ENCODE measurements around the gene QRICH1.

QRICH1 gene

DNA sequence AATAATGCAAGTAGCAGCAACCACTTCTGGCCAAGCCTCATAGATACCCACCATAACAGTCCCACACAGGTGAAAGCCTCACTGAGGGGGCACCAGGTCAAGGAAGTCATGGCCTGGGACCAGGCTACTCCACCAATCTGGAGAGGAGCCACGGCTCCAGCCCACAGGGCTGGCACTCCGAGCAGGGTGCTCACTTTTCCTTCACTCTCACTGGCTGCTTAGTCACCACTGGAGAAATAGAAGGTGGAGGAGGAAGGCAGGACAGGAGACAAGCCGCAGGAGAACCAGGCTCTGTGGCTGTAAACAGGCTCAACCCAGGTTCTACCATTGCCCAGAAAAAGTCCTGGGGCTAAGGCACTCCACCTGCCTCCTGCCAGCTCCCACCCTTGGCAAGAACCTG lies 25.6 kb upstream of the QRICH1 start:
- DNase-seq (ENCODE audit: low read depth): peak; percentile 45

DNA sequence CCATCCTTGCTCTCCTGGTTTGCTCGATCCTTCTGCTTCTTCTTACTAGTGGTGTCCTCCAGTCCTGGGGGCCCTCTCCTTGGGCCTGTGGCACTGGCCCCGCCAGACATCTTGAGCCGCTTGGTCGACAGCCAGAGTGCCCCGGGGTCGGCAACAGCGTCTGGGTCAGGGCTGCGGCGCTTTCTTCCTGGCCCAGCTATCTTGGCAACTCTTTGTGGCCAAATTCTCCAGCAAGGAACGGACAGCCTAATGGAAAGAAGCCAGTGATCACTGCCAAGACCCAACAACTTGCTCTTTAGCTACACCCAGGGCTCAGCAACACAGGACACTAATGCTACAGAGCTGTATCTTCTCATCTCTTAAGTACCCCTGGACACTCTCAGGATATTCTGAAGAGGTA lies 25.2 kb upstream of the QRICH1 start:
- DNase-seq (ENCODE audit: low read depth): no peak

DNA sequence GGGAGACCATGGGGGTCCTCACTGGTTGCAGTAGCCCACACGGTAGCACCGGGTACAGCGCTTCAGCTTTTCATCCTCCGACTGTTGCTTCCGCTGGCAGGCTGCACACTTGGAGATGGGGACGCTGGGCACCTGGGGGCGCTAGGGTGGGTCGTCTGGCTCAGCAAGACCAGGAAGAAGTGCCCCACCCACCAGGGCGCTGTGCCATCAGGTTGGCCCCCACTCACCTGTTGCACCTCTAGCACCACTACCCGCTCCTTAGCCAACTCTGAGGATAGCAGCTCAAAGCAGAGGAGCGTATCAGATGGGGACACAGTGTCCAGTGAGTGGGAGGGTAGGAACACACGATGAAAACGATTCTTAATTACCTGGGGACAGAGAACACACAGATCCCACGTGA lies 18.4 kb upstream of the QRICH1 start:
- DNase-seq (ENCODE audit: low read depth): no peak

DNA sequence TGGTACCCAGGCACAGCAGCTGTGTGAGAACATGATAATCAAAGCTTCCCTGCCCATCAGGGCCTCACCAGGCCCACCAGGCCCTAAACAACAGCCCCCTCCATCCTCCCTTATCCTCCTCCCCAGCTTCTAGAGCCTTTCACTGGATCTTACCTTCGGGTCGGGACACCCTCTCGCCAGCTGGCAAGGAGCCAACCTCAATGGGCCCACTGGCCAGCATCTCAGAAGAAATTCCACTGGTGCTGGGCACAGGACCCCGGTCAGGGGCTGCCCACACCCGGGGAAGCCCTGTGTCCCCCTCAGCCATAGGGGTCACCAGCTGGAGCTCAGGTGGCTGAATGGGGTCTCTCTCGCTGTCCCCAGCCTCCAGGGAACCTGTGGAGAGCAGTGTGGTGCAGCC lies 17.5 kb upstream of the QRICH1 start:
- DNase-seq (ENCODE audit: low read depth): no peak

DNA sequence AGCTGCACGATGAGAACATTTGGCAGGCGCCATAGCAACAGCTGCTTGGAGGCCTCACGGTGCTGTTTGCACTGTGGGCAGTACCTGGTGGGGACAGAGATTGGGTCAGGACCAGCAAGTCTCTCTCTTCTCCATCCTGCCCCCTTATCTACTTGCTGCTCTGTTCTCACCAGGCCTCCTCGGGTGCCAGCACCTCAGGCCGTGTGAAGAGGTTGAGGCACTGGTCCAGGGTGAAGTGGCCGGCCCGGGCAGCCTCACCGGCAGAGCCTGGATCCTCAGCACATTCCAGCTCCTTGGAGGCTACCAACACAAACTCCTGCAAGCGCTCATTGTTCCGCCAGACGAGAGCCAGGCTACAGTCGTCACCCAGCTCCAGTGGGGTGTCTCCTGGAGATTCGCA lies 16.9 kb upstream of the QRICH1 start:
- DNase-seq (ENCODE audit: low read depth): no peak

DNA sequence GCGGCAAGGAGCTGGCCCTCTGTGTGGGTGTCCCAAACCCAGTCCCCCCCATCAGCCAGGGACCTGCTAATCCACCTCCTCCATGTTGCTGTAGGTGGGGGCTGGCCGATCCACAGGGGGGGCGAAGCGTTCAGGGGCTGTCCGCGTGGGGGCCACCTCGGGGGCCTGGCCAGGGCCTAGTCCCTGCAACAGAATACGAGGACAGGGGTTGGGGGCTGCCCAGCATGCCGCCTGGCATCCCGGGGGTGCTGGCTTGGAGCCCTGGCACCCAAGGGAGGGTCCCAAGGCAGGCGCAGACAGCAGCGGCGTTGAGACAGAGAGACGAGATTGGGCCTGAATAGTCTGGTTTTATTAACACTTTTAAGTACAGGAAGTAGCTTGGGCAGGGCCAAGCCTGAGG lies 14.5 kb upstream of the QRICH1 start:
- no peak for DNase-seq (ENCODE audit: low read depth)

DNA sequence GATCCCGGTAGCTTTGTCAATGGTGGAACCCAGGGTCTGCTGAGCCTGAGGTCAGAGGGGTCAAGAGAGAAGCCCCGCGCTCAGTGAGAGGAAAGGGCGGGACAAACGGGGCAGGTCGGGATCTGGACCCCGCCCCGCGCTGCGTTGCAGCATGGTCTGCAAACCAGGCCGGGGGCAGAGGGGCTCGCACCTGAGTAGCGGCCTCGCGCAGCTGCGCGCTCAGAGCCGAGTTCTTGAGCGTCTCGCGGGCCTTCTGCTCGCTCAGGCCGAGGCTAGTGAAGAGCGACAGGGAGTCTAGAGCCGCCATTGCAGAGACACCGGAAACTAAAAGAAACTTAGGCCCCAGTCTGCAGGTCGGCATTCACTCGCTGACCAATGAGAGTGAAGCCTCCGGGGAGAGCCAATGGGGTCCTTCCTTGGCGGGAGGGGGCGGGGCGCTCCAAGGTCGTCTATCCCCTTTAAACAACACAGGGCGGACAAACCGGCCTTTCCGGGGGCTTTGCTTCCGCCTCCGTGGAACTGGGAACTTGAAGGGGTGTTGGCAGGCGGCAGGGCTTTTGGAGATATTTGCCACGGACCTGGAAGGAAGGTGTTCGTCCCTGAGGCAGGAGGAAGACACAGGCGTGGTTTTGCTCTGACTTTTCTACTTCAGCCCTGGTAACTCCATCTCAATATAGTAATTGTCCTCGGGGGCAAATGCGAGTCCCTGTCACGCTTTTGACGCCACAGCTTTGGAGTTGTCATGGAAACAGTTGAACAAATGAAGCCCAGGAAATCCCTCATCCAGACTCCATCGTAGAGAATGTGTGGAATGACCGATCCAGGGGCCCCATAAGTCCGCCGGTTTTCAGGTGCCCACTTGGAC lies 10.8 kb upstream of the QRICH1 start, which contains the start of gene QARS1:
Gene QARS1, minus strand, starts transcription at position 331 of the 865 bp plus-strand sequence. Its CDS starts 24 bp downstream, at position 307.
- peak; percentile 93 for DNase-seq (ENCODE audit: low read depth)

DNA sequence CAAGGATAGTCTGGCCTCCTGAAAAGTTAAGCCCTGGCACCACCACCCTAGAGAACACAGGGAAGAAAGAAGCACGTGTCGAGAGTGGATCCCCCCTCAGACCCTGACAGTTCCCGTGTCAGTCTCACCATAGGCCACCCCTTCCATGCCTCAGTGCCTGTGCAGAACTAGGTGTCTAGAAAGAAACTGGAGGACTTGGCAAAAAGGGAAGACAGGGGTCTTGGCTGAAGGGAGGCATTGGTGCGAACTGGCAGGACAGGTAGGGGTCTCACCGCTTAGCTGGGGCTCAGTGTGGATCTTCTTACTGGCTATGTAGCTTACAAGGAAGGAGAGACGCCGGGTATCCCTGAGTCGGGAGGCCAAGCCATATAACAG lies 10.2 kb upstream of the QRICH1 start:
- DNase-seq (ENCODE audit: low read depth): no peak

DNA sequence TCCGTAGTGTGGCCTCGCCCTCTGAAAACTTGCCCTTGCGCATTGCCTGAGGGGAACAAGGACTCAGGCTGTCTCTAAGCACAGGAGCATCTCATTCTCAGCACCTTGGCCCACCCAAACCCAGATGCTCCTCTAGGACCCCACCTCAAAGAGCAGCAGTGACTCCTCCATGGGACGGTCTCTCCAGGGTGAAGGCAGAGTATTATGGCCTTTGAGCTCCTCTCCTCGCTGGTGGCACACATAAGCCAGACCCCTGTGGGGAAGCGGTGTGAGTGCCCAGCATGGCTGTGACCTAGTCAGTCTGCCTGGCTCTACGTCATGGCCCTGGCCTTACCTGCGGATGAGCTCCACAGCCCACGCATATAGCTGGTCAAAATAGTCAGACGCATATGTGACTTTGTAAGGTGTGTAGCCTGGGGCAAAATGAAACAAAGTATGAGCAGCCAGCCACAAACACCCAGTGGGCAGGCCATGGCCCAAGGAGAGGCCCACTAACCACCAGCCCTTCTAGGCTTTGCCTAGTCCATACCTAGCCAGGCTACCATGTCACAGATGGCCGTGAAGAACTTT lies 6.3 kb upstream of the QRICH1 start:
- DNase-seq (ENCODE audit: low read depth): no peak

DNA sequence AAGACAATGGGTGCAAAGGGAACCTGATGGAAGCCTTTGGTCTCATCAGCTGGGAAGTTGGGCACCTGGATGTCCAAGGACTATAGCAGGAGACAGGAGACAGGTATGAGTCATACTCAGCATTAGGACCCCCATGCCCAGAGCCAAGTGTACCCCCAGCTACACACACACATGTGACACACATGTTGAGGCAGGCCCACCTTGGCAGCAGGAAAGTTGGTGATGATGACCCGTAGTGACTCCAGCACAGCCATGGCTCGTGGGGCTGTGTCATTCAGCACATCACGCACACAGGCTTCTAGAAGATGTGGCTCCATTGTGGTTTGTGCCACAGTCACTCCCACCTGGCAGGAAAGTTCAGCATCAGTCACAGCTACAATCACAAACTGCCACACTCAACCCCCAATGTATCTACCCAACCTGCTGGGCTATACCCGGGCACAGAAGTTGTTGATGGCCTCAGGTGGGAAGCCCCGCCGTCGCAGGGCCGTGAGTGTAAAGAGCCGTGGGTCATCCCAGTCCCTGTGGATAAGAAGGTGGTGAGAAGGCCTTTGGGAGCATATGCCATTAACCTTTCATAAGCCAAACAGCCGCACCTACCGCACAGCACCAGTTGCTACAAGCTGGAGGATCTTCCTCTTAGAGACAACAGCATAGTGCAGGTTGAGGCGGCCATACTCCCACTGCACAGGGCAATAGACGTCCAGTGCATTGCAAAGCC lies 5.2 kb upstream of the QRICH1 start:
- DNase-seq (ENCODE audit: low read depth): no peak

DNA sequence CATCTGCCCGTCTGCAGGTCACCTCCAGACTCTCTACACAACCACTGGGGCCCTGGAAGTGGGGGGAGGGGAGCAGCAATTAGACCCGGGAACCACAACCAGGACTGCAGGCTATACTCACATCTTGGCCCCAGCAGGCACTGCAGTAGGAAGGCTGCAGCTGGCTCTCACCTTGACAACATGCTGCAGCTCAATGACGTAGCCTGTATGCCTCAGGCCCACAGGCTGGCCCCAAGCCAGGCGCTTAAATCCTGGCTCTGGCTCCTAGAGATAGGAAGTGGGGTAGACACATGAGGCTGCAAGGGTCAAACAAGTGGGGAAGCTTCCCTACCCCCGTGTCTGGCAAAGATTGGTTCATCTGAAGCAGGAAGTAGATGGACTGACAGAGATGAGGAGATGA lies 4.6 kb upstream of the QRICH1 start:
- no peak for DNase-seq (ENCODE audit: low read depth)

DNA sequence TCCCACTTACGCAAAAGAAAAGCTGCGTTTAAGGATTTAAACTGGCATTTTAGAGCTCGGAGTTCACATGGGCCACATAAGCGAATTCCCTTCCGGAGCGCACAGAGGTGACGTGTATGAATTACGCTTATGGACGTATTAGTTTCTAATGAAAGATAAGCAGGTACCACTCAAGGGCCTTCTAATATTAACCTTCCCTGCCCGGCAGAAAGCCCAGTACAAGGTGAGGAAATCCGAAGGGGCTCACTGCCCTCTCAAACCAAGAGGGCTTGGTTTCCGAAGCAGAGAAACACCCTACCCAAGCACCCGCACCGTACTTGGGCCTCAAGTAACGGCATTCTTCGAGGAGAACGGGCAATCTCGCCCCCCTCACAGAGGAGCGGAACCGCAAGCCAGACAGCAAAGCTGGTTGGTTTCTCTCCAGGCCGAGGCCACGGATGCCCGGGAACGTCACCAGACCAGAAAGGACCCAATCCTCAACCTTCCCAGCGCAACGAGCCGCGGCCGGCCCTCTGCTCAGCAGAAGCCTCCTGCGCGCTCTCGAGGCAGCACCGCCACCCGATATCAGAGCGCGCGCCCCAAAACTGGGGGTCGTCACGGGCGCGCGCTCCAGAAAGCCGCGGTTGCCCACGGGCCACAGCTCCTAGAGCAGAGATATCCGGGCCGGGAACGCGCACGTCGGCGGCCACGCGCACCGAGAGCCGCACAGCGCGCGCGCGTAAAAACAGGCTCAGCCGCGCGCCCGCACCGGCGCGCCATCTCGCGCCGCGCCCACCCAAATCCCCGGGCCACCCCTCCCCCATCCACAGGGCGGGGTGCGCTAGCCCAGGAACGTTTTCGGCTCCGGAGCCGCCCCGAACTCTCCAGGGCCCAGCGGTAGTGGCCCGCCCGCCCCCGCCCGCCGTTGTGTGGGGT lies 676 bp downstream of the QRICH1 start:
- DNase-seq (ENCODE audit: low read depth): peak; percentile 81

DNA sequence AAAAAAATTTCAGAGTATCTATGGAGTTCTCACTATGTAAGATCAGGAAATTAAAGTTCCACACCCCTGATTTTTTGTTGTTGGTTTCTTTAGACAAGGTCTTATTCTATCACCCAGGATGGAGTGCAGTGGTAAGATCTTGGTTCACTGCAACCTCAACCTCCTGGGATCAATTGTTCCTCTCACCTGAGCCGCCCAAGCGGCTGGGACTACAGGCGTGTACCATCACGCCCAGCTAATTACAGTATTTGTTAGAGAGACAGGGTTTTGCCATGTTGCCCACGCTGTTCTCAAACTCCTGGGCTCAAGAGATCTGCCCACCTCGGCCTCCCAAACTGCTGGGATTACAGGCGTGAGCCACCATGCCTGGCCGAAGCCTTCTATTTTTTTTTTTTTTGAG lies 12.4 kb downstream of the QRICH1 start:
- no peak for DNase-seq (ENCODE audit: low read depth)

DNA sequence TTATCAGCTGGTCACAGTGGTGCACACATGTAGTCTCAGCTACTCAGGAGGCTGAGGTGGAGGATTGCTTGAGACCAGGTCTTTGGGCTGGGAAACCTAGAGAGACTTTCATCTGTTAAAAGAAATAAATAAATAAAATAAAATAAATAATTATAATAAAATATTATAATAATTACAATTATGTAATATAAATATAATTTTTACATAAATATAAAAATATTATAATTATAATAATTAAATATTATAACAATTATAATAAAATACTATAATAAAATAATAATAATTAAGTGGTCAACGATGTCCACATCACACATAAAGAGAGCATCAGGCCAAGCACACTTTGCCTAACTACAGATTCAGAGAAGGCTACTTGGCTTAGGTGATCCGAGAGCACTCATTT lies 14.6 kb downstream of the QRICH1 start:
- no peak for DNase-seq (ENCODE audit: low read depth)

DNA sequence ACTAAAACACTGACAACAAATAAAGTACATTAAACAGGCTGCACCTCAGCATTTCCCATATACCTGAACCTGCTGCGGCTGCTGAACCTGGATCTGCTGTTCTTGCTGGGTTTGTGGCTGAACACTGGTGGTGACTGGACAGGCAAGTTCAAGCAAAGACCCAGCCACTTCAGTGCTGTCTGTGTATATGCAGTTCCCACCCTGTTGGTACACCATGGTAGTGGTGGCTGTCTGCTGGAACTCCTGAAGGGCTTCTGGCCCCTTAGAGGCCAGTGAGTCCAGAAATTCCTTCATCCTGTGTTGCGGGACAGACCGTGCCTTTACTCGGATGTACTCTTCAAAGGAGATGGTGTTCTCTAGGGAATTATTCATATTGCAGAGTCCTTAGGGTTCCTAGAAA lies 17.2 kb downstream of the QRICH1 start:
- no peak for DNase-seq (ENCODE audit: low read depth)

DNA sequence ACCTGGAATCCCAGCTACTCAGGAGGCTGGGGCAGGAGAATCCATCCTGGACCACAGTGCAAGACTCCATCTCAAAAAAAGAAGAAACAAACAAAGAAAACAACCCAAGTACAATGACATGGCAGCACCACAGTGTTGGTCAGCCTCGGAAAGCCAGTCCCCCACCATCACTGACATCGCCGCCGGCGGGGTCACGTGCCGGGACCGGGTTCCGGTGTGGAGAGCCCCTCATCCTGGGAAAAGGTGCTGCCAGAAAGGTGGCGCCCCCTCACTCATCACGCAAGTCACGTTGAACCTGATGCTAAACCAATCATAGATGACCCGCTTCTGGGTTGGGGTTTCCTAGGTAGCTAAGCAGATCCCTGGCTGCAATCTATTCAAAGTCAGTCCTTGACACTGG lies 17.8 kb downstream of the QRICH1 start:
- no peak for DNase-seq (ENCODE audit: low read depth)

DNA sequence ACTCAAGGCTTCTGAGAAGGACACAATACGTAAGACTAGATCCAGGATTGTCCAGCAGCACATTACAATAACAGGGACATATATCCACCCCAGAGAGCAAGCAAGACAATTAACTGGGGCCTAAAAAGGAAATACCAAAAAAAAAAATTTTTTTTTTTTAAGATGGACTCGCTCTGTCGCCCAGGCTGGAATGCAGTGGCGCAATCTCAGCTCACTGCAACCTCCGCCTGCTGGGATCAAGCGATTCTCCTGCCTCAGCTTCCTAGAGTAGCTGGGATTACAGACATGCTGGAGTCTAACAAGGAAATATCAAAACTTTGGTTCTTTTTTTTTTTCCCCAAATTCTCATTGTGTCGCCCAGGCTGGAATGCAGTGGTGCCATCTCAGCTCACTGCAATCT lies 35.9 kb downstream of the QRICH1 start:
- no peak for DNase-seq (ENCODE audit: low read depth)

DNA sequence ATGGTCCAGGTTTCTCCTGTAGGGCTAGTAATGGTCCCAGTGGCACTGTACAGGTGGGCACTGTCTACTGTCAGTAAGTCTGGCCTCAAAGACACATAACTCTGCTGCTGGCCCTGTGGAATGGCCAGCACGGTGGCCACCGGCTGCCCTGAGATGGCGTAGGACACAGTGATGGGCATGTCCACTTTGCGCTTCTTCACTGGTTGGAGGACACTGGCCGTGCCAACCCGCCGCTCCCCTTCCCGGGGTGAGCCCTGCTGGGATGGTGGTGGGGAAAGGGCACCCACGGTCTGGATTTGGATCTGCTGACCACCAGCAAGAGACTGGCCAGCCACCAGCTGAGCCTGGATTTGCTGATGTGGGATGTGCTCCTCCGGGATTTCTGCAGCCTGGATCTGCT lies 36.6 kb downstream of the QRICH1 start:
- DNase-seq (ENCODE audit: low read depth): no peak

DNA sequence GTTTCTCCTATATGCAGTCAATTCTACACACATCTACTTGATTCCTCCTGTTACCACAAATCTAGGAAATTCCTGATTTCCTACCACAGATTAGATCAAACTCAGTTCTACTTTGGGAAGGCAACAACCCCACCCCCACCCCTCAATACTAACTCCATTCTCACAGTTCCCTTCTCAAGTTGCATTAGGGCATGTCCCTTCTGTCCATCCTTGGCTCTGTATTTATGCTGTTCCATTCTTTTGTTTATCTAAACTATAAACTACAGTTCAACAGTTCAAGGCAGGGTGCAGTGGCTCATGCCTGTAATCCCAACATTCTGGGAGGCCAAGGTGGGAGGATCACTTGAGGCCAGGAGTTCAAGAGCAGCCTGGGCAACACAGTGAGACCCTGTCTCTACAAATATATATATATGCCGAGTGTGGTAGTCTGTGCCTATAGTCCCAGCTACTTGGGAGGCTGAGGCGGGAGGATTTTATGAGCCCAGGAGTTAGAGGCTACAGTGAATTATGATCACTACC lies 39.5 kb downstream of the QRICH1 start:
- no peak for DNase-seq (ENCODE audit: low read depth)

DNA sequence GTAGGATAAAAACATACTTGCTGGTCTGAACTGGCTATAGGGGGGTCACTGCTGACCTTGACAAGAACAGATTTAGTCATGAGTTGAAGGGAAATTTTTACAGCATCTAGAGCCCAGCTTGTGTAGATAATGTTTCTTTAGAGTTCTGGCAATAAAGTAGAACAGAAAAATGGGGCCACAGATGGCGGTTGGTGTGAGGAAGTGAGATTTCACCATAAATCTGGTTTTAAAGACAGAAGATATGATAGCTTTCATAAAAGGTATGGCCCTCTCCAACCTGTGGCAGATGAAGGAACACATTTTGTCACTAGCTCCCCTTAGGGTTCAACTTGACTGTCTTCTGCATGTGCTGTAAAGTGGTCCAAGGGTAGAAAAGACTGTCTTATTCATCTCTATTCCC lies 40.3 kb downstream of the QRICH1 start:
- DNase-seq (ENCODE audit: low read depth): no peak

DNA sequence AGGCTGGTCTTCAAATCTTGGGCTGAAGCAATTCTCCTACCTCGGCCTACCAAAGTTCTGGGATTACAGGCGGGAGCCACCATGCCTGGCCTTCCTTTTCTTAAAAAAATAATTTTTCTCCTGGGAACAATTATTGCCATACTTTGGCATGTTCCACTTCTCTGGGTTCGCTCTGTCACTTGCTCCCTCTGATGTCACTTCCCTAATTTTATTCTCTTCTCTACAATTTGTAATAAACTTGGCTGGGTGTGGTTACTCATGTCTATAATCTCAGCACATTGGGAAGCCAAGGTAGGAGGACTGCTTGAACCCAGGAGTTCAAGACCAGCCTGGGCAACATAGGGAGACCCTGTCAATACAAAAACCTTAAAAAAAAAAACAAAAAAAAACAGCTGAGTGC lies 58.6 kb downstream of the QRICH1 start:
- no peak for DNase-seq (ENCODE audit: low read depth)

DNA sequence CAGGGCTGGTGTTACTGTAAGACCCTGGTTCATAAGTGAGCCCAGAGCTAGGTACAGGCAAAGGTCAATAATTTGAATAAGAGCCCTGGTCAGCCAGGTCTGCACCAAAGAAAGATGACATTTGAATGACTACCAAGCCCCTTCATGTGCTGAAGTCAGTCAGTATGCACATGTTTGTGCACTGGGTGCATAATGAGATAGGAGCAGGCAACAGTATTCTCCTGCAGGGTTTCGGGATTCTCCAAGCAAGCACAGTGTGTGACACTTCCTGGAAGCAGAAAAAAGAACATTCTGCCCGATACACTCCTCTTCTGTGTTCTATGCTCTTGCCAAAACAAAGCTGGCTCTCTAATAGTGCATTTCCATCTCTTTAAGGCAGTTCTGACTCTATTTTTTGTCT lies 59.2 kb downstream of the QRICH1 start:
- no peak for DNase-seq (ENCODE audit: low read depth)
